GM21526 (cell line): ENCODE measurements around the gene CYP26B1.

Experiments
- ATAC-seq: cut with Tn5 transposase; IDR thresholded peaks from one replicate; pipeline ENCODE4 v1.9.1; 2021; ENCODE audit warnings: moderate library complexity; ENCODE audit not compliant: unreplicated experiment, low FRiP score

The CYP26B1 gene

GRCh38 chr2:72113847-72114692 is 33.6 kb downstream of the CYP26B1 start:
- ATAC-seq = no peak

GRCh38 chr2:72112981-72113846 is 34.4 kb downstream of the CYP26B1 start:
- ATAC-seq = no peak

GRCh38 chr2:72112401-72112800 is 35.3 kb downstream of the CYP26B1 start:
- ATAC-seq = no peak

- no peak for ATAC-seq
These were observed 36.6 kb downstream of the CYP26B1 start for GRCh38 chr2:72111061-72111460.

GRCh38 chr2:72109904-72110303 is 37.8 kb downstream of the CYP26B1 start:
- no peak for ATAC-seq

GRCh38 chr2:72109291-72109690 is 38.4 kb downstream of the CYP26B1 start:
- no peak for ATAC-seq

GRCh38 chr2:72108121-72108520 is 39.5 kb downstream of the CYP26B1 start:
- no peak for ATAC-seq

GRCh38 chr2:72106978-72107377 is 40.7 kb downstream of the CYP26B1 start:
- ATAC-seq = no peak

- ATAC-seq = no peak
These were observed 42.7 kb downstream of the CYP26B1 start for GRCh38 chr2:72104821-72105588.

GRCh38 chr2:72103690-72104089 is 44.0 kb downstream of the CYP26B1 start:
- no peak for ATAC-seq

- no peak for ATAC-seq
These were observed 44.5 kb downstream of the CYP26B1 start for GRCh38 chr2:72103161-72103560.

- ATAC-seq = no peak
These were observed 48.7 kb downstream of the CYP26B1 start for GRCh38 chr2:72098935-72099334.

GRCh38 chr2:72097276-72097675 is 50.4 kb downstream of the CYP26B1 start:
- no peak for ATAC-seq

- ATAC-seq = no peak
These were observed 51.5 kb downstream of the CYP26B1 start for GRCh38 chr2:72096181-72096580.

GRCh38 chr2:72095364-72095763 is 52.3 kb downstream of the CYP26B1 start:
- no peak for ATAC-seq

- no peak for ATAC-seq
These were observed 53.0 kb downstream of the CYP26B1 start for GRCh38 chr2:72094701-72095100.

GRCh38 chr2:72092111-72092510 is 55.6 kb downstream of the CYP26B1 start:
- ATAC-seq = no peak

GRCh38 chr2:72090781-72091482 is 56.7 kb downstream of the CYP26B1 start:
- ATAC-seq = no peak

- no peak for ATAC-seq
These were observed 57.4 kb downstream of the CYP26B1 start for GRCh38 chr2:72090271-72090720.

- ATAC-seq = no peak
These were observed 58.1 kb downstream of the CYP26B1 start for GRCh38 chr2:72089537-72089936.
